Large intestine (tissue), 3 donors: ENCODE measurements around the gene VEGFB. TPM values are rescaled to one million over a fixed set of nuclear protein-coding genes. Genes with fewer than 3 reads are reported as not detected.

Experiments
- DNase-seq, 2 donors: peaks; one replicate each; pipeline versions ENCODE4 v3.0.0 to v3.0.0-alpha.2; 2013
- H3K27ac ChIP-seq: one replicate; pipeline ENCODE4 v1.5.1; 2013; ENCODE audit warnings: low read length
- H3K27me3 ChIP-seq: 2 replicates; pipeline ENCODE4 v1.6.1; 2013; ENCODE audit warnings: low read length; ENCODE audit not compliant: control insufficient read depth, insufficient read depth
- H3K36me3 ChIP-seq: 2 replicates; pipeline ENCODE4 v1.6.1; 2013; ENCODE audit warnings: low read length; ENCODE audit not compliant: control insufficient read depth, insufficient read depth
- H3K4me1 ChIP-seq: one replicate; pipeline ENCODE4 v1.6.1; 2013; ENCODE audit warnings: low read length; ENCODE audit not compliant: control insufficient read depth, insufficient read depth
- H3K4me3 ChIP-seq: one replicate; pipeline ENCODE4 v1.5.1; 2013; ENCODE audit warnings: low read length
- H3K9me3 ChIP-seq: one replicate; pipeline ENCODE4 v1.6.1; 2013; ENCODE audit warnings: mild to moderate bottlenecking, low read depth, low read length, moderate library complexity; ENCODE audit not compliant: control insufficient read depth
- WGBS: methylation state at CpG from one replicate; pipeline ENCODE4 v1.1.5; 2013; ENCODE audit warnings: low lambda C conversion rate; ENCODE audit not compliant: insufficient coverage; 5-methylcytosine and 5-hydroxymethylcytosine counted together
- polyA plus RNA-seq: library from polyadenylated mRNA; unstranded; fragments of 120-200 nt; gene quantifications from one replicate; pipeline ENCODE4 v1.2.1, GENCODE V29; 2013

The VEGFB gene
- polyA plus RNA-seq, 1 donor, result 105 TPM

DNA sequence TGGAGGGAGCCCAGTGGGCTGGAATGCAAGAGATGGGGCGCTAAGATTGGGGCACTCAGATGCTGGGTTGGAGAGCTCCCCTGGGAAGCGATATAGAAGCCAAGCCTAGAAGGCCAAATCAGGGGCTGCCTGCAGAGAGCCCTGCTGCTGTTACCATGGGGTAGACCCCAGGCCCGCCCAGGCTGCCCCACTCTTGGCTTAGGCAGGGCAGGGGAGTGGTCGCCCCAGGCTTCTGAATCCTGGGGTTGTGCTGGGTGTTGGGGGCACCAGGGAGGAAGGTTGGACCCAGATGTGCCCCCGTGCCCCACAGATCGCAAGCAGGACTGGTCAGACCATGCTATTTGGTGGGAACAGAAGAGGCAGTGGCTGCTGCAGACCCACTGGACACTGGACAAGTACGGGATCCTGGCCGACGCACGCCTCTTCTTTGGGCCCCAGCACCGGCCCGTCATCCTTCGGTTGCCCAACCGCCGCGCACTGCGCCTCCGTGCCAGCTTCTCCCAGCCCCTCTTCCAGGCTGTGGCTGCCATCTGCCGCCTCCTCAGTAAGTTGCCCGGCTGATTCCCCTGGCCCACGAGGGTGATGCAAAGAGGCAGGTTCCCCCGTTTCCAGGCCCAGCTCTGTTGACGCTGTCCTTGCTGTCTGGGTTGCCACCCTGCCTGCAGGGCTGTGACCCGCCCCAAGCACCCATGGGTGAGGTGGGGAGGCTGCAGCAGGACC lies 23.9 kb upstream of the VEGFB start:
- H3K9me3 ChIP-seq, result no peaks in the 10 kb centered on the region
- peaks cover 19% of the 10 kb centered on the region for H3K36me3 ChIP-seq
- DNase-seq, result no peak
- H3K27ac ChIP-seq, result no peak overlapping the region
- H3K4me1 ChIP-seq, result peaks cover 24% of the 10 kb centered on the region
- H3K4me3 ChIP-seq, result no peak overlapping the region
- WGBS, result 90% methylated on average over 2 of the region's 24 CpGs
- no peaks in the 10 kb centered on the region for H3K27me3 ChIP-seq

DNA sequence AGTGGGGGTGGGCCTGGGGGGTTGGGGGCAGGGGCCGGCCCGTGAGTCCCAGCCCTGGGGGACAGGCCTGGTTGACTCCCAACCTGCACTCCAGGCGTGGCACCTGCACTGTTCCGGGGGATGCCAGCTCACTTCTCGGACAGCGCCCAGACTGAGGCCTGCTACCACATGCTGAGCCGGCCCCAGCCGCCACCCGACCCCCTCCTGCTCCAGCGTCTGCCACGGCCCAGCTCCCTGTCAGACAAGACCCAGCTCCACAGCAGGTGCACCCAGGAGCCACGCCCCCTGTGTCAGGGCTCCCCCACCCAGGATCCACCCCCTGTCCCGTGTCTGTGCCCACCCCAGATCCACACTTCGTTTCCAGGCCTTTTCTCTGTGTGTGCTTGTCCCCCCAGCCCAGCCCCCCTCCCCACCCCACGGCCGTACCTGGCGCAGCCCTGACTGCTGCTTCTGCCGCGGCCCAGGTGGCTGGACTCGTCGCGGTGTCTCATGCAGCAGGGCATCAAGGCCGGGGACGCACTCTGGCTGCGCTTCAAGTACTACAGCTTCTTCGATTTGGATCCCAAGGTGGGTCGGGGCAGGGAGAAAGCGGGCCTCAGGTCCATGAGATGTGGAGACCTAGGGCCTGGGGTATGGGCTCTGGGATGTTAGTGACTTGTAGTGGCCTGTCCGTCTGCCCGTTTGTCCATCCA lies 23.1 kb upstream of the VEGFB start:
- DNase-seq, result no peak
- Histone ChIP-seq H3K9me3 (no peaks in the 10 kb centered on the region), H3K4me1 (peaks cover 16% of the 10 kb centered on the region), H3K4me3 (no peak overlapping the region), H3K27ac (no peak overlapping the region), H3K27me3 (no peaks in the 10 kb centered on the region), H3K36me3 (peaks cover 15% of the 10 kb centered on the region)
- WGBS, result no CpG with 5 or more reads among the region's 30 CpGs

DNA sequence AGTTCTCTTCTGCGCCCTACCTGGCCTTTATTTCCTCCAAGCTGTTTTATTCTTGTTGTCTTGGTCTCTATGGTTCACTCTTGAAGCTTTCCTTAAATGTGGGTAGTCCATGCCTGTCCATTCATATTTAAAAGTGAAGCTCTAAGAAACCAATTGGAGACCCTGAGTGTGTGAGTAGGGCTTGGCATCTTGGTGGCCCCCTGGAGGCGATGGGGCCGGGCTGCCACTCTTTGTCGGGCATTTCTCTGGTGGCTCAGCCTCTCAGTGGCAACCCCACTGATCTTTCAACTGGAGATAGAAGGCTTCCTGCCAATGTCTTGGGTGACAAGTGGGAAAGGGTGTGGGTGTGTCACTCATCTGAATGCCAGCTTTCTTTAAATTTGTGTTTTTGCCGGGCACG lies 17.5 kb upstream of the VEGFB start:
- WGBS, result no CpG with 5 or more reads among the region's 6 CpGs
- H3K4me3 ChIP-seq, result no peak overlapping the region
- H3K36me3 ChIP-seq, result peaks cover 20% of the 10 kb centered on the region
- no peaks in the 10 kb centered on the region for H3K27me3 ChIP-seq
- H3K27ac ChIP-seq, result no peak overlapping the region
- no peaks in the 10 kb centered on the region for H3K4me1 ChIP-seq
- no peak for DNase-seq
- H3K9me3 ChIP-seq, result no peaks in the 10 kb centered on the region

DNA sequence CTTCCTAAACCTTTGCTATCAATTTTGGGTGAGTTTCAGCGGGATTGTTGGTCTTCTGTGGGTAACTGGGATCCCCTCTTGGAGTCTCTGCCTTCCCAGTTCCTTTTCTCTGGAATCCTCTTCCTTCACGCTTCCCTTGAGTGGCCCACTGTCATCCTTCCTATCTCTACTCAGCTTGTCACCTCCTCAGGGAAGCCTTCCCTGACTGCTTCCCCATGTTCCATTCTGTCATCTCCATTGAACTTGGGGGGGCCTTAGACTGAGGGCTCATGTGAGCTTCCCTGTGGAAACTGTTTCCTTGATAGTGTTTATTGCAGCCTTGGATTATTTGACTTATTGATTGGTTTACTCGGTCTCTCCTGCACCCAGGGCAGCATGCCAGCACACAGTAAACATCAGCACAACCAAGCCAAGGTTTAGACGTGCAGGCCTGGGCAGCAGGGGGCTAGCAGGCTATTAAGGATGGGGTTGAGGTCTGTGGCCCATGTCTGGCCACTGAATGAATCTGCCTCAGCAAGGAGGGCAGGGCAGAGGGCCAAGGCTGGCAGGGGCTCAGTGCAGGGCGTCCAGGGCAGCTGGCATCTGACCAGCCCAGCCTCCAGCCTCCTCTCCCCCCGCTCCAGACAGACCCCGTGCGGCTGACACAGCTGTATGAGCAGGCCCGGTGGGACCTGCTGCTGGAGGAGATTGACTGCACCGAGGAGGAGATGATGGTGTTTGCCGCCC lies 15.6 kb upstream of the VEGFB start:
- no peaks in the 10 kb centered on the region for H3K4me1 ChIP-seq
- H3K27ac ChIP-seq, result no peak overlapping the region
- no peak overlapping the region for H3K4me3 ChIP-seq
- H3K27me3 ChIP-seq, result no peaks in the 10 kb centered on the region
- peak in 1 of 2 donors; percentile 4 for DNase-seq
- no peaks in the 10 kb centered on the region for H3K9me3 ChIP-seq
- no CpG with 5 or more reads among the region's 11 CpGs for WGBS
- peaks cover 23% of the 10 kb centered on the region for H3K36me3 ChIP-seq

DNA sequence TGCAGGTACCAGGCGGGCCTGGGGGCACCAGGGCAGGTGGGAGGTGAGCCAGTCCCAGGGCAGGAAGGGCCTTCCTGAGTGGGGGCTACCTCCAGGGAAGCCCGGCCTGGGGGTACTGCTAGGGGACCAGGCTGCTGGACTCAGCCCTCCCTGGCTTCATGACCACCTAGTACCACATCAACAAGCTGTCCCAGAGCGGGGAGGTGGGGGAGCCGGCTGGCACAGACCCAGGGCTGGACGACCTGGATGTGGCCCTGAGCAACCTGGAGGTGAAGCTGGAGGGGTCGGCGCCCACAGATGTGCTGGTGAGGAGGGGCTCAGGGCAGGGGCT lies 15.1 kb upstream of the VEGFB start:
- Histone ChIP-seq H3K9me3 (no peaks in the 10 kb centered on the region), H3K27ac (no peak overlapping the region), H3K4me3 (no peak overlapping the region), H3K27me3 (no peaks in the 10 kb centered on the region), H3K36me3 (peaks cover 27% of the 10 kb centered on the region), H3K4me1 (no peaks in the 10 kb centered on the region)
- no peak for DNase-seq
- no CpG with 5 or more reads among the region's 7 CpGs for WGBS

DNA sequence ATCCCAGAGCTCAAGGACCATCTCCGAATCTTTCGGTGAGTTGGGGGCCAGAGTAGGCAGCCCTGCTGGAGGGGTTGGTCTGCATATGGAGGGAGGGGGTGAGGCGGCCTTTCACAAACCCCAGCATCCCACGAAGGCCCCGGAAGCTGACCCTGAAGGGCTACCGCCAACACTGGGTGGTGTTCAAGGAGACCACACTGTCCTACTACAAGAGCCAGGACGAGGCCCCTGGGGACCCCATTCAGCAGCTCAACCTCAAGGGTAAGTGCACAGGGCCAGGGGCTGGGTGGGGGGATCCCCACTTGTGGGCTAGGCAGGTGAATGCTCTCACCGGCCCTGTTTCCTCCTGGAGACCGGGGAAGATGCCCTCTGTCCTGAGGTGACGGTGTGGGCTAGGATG lies 14.6 kb upstream of the VEGFB start:
- no peak for DNase-seq
- H3K9me3 ChIP-seq, result no peaks in the 10 kb centered on the region
- H3K4me1 ChIP-seq, result no peaks in the 10 kb centered on the region
- H3K27me3 ChIP-seq, result no peaks in the 10 kb centered on the region
- peaks cover 29% of the 10 kb centered on the region for H3K36me3 ChIP-seq
- no peak overlapping the region for H3K4me3 ChIP-seq
- WGBS, result no CpG with 5 or more reads among the region's 10 CpGs
- H3K27ac ChIP-seq, result no peak overlapping the region

DNA sequence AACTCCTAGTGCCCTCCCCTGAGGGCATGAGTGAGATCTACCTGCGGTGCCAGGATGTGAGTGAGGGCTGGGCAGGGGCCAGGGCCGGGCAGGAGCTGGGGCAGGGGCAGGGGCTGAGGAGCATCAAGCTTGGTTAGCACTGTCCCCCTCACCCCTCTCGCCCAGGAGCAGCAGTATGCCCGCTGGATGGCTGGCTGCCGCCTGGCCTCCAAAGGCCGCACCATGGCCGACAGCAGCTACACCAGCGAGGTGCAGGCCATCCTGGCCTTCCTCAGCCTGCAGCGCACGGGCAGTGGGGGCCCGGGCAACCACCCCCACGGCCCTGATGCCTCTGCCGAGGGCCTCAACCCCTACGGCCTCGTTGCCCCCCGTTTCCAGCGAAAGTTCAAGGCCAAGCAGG lies 14.1 kb upstream of the VEGFB start:
- peaks cover 29% of the 10 kb centered on the region for H3K36me3 ChIP-seq
- peaks cover 5% of the 10 kb centered on the region for H3K4me1 ChIP-seq
- H3K9me3 ChIP-seq, result no peaks in the 10 kb centered on the region
- H3K27me3 ChIP-seq, result no peaks in the 10 kb centered on the region
- H3K27ac ChIP-seq, result no peak overlapping the region
- no peak overlapping the region for H3K4me3 ChIP-seq
- no peak for DNase-seq
- no CpG with 5 or more reads among the region's 17 CpGs for WGBS

DNA sequence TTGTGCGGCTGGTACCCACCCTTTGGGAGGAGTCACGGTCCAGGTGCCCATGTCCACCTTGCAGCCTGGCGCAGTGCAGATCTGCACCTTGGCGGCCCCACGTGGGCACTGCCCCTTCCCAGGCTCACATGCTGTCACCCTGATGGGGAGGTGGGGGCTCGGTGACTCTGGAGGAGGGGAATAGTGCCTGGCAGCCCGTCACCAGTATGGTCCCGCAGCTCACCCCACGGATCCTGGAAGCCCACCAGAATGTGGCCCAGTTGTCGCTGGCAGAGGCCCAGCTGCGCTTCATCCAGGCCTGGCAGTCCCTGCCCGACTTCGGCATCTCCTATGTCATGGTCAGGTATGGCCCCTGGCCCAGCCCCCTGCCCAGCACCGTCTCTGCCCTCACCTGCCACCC lies 13.6 kb upstream of the VEGFB start:
- H3K9me3 ChIP-seq, result no peaks in the 10 kb centered on the region
- H3K27me3 ChIP-seq, result no peaks in the 10 kb centered on the region
- no peak overlapping the region for H3K27ac ChIP-seq
- DNase-seq, result no peak
- no CpG with 5 or more reads among the region's 14 CpGs for WGBS
- H3K4me3 ChIP-seq, result no peak overlapping the region
- H3K4me1 ChIP-seq, result peaks cover 9% of the 10 kb centered on the region
- peaks cover 29% of the 10 kb centered on the region for H3K36me3 ChIP-seq

DNA sequence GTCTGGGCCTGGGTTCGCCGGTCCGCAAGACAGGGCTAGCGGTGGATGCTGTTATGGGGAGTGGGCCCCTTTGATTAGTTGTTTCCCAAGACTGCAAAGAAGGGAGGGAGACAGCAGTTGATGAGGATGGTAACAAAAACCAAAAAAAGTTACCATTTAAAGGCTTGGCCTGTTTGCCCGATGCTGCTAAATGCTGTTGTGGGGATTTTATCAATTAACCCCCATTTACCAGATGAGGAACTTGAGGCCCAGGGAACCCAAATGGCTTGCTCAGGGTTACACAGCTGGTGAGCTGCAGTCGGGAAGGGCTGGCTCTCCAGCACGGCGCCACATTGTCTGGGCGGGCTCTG lies 11.8 kb upstream of the VEGFB start:
- no peak for DNase-seq
- no peak overlapping the region for H3K4me3 ChIP-seq
- no peaks in the 10 kb centered on the region for H3K9me3 ChIP-seq
- H3K36me3 ChIP-seq, result peaks cover 29% of the 10 kb centered on the region
- peaks cover 22% of the 10 kb centered on the region for H3K4me1 ChIP-seq
- no CpG with 5 or more reads among the region's 9 CpGs for WGBS
- no peaks in the 10 kb centered on the region for H3K27me3 ChIP-seq
- no peak overlapping the region for H3K27ac ChIP-seq

DNA sequence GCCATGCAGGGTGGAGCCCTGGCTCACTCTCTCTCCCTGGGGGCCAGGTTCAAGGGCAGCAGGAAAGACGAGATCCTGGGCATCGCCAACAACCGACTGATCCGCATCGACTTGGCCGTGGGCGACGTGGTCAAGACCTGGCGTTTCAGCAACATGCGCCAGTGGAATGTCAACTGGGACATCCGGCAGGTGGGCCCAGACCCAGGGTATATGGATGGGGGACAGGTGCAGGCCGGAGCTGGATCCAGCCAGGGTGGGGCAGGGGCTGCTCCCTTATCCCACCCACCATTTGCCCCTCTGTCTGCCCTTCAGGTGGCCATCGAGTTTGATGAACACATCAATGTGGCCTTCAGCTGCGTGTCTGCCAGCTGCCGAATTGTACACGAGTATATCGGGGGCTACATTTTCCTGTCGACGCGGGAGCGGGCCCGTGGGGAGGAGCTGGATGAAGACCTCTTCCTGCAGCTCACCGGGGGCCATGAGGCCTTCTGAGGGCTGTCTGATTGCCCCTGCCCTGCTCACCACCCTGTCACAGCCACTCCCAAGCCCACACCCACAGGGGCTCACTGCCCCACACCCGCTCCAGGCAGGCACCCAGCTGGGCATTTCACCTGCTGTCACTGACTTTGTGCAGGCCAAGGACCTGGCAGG lies 11.3 kb upstream of the VEGFB start:
- Histone ChIP-seq H3K9me3 (no peaks in the 10 kb centered on the region), H3K4me3 (no peak overlapping the region), H3K4me1 (peaks cover 22% of the 10 kb centered on the region), H3K27ac (no peak overlapping the region), H3K27me3 (no peaks in the 10 kb centered on the region), H3K36me3 (peaks cover 29% of the 10 kb centered on the region)
- DNase-seq, result peak in 1 of 2 donors; percentile 52
- no CpG with 5 or more reads among the region's 24 CpGs for WGBS
